GM19328 (cell line): ENCODE data around the gene HSDL2.
"Not testable (repeated sequence)": the region's sequence is repeated elsewhere in the genome, so short reads cannot be mapped to it uniquely, and the experiment has no call there.

Experiments
- ATAC-seq: cut with Tn5 transposase; IDR thresholded peaks from one replicate; pipeline ENCODE4 v1.9.1; 2021; ENCODE audit warnings: mild to moderate bottlenecking, moderate library complexity; ENCODE audit not compliant: unreplicated experiment

The HSDL2 gene

GRCh38 chr9:112494153-112494552 lies 114.2 kb downstream of the HSDL2 start:
- no peak for ATAC-seq

DNA sequence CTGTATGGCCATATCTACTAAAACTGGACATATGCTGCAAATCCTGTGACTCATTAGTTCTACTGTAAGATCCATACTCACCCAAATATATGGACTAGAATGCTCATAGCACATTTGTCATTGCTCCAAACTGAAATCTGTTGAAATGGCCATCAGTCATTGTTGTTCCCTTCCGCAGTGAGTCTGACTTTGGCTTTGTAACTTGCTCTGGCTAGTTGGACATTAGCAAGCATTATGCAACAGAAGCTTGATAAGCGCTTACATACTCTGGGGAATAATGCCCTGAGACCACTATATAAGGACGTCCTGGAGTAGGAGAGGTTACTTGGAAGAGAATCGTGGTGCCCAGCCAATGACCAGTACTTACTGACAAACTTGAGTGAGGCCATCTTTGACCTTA lies 115.7 kb downstream of the HSDL2 start:
- no peak for ATAC-seq

DNA sequence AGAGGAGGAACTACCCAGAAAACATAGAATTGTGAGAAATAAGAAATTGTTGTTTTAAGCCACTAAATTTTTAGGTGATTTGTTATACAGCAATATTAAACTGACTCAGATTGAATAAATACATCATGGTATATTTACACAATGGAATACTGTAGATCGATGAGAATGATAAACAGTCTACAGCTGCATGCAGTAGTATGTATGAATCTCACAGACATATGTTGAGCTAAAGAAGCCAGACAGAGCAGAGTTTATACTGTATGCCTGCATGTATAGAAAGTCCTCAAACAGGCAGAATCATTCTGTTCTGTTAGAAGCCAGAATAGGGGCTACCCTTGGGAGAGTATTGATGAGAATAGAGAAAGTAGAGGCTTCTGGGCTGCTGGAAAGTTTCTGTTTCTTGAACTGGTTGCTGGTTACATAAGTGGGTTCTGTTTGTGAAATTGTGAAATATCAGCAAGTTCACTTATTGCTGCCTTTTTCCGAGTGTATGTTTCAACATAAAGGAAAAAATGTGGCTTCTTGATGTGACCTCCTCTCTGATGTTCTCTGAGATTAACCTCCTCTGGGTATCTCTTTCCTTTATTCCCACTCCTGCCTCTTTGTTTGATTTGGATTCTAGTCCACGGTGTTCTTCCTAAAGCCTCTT lies 116.3 kb downstream of the HSDL2 start:
- no peak for ATAC-seq

DNA sequence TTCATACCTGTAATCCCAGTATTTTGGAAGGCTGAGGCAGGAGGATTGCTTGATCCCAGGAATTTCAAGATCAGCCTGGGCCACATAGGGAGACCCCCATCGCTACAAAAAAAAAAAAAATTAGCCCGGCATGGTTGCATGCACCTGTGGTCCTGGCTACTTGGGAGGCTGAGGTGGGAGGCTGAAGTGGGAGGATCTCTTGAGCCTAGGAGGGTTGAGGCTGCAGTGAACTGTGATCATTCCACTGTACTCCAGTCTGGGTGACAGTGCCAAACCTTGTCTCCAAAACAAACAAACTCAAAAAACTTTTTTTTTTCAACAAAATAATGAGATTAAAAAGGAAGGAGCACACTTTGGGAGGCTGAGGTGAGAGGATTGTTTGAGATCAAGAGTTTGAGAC lies 120.9 kb downstream of the HSDL2 start:
- ATAC-seq: no peak

DNA sequence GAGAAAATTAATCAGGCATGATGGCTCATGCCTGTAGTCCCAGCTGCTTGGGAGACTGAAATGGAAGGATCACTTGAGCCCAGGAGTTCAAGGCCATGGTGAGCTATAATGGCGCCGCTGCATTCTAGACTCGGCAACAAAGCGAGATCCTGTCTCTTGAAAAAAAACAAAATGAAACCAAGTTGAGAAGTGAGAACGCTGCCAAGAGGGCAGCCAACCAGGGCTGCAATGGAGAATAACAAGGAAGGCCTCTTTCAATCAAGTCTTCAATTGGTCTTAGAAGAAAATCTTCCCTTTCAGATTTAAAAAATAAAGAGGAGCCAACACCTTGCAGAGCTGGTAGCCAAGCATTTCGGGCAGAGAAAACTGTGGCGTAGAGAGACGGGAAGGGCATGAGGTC lies 121.4 kb downstream of the HSDL2 start:
- ATAC-seq: no peak

GRCh38 chr9:112502175-112502946 lies 122.5 kb downstream of the HSDL2 start:
- no peak for ATAC-seq

DNA sequence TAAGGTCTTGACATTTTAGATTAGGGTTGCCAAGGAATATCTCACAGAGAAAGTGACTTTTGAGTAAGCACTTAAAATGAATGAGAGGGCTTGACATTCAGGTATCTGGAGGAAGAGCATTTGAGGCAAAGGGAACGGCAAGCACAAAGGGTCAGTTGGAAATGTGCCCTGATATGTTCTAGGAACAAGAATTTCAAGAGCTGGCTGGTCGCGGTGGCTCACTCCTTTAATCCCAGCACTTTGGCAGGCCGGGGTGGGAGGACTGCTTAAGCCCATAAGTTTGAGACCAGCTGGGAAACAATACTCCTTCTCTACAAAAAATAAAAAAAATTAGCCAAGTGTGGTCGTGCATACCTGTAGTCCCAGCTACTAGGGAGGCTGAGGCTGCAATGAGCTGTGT lies 123.3 kb downstream of the HSDL2 start:
- ATAC-seq: no peak

- ATAC-seq: no peak
These were observed 125.2 kb downstream of the HSDL2 start for GRCh38 chr9:112505086-112505485.

- no peak for ATAC-seq
These were observed 125.7 kb downstream of the HSDL2 start for GRCh38 chr9:112505607-112506006.

GRCh38 chr9:112506571-112506970 lies 126.7 kb downstream of the HSDL2 start:
- no peak for ATAC-seq

DNA sequence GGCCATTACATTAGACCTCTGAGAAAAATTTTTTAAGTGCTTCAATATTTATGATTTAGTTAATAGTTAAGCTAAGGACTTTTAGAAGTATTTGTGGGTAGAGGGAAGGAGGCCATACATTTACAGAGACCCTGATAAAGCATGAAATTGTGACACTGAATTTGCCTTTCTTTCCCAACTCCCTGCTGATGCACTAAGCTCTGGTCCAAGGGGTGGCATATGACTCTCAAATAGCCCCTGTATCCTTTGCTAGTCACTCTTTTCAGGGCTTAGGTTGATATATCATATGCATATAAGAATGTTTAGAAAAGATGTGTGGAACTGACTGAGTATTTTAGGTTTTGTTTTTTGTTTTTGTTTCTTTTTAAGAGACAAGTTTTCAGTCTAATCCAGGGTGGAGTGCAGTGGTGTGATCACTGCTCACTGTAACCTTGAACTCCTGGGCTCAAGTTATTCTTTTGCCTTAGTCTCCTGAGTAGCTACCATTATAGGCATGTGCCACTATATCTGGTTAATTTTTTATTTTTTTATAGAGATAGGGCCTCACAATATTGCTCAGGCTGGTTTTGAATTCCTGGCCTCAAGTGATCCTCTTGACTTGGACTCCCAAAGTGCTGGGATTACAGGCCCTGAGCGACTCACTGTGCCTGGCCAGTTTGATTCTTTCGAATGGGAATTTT lies 127.2 kb downstream of the HSDL2 start:
- no peak for ATAC-seq

DNA sequence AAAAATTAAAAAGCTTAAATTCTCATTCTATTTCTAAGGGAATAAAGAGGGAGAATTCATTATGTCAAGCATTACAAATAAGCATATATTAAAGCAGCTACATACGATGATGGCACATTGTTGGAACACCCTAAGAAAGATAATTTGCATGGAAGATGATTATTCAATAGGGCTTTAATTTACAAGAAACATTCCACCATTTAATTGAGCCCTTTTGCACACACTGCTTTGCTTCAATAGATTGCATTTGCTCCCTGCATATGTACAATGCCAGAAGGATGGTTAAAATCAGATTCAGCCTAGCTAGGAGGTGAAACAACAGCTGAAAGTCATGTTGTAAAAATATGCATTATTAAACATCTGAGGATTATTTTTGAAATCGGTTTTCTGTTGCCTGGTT lies 128.5 kb downstream of the HSDL2 start:
- no peak for ATAC-seq

- ATAC-seq: not testable (repeated sequence)
These were observed 132.5 kb downstream of the HSDL2 start for GRCh38 chr9:112512377-112512776.

GRCh38 chr9:112516769-112517168 lies 136.9 kb downstream of the HSDL2 start:
- no peak for ATAC-seq

GRCh38 chr9:112520069-112520468 lies 140.2 kb downstream of the HSDL2 start:
- ATAC-seq: no peak

GRCh38 chr9:112520656-112521055 lies 140.7 kb downstream of the HSDL2 start:
- no peak for ATAC-seq
